GM19395 (cell line): ENCODE results near the gene TJP2.
"Not testable (repeated sequence)": the region's sequence is repeated elsewhere in the genome, so short reads cannot be mapped to it uniquely, and the experiment has no call there.

ENCODE experiments used
- ATAC-seq: cut with Tn5 transposase; IDR thresholded peaks from one replicate; pipeline ENCODE4 v1.9.1; 2021; ENCODE audit warnings: mild to moderate bottlenecking, moderate library complexity; ENCODE audit not compliant: unreplicated experiment

The TJP2 gene

GRCh38 chr9:69157751-69158466 is 16.2 kb upstream of the TJP2 start:
- no peak for ATAC-seq

GRCh38 chr9:69158471-69158870 is 15.6 kb upstream of the TJP2 start:
- ATAC-seq, result no peak

GRCh38 chr9:69164573-69164972 is 9.5 kb upstream of the TJP2 start:
- ATAC-seq, result not testable (repeated sequence)

- ATAC-seq, result no peak
Observed at GRCh38 chr9:69165581-69165980, 8.5 kb upstream of the TJP2 start.

- peak; percentile 62 for ATAC-seq
Observed at GRCh38 chr9:69168709-69169217, 5.3 kb upstream of the TJP2 start.

- no peak for ATAC-seq
Observed at GRCh38 chr9:69170231-69170630, 3.8 kb upstream of the TJP2 start.

GRCh38 chr9:69171049-69171448 is 3.0 kb upstream of the TJP2 start:
- ATAC-seq, result no peak

GRCh38 chr9:69171517-69171916 is 2.6 kb upstream of the TJP2 start:
- ATAC-seq, result no peak

- no peak for ATAC-seq
Observed at GRCh38 chr9:69172895-69173294, 1.2 kb upstream of the TJP2 start.

- peak; percentile 10 for ATAC-seq
Observed at GRCh38 chr9:69173497-69173890, 583 bp upstream of the TJP2 start.

- ATAC-seq, result peak; percentile 61
Observed at GRCh38 chr9:69174616-69175463, 763 bp downstream of the TJP2 start.

GRCh38 chr9:69175486-69175885 is 1.4 kb downstream of the TJP2 start:
- peak; percentile 20 for ATAC-seq

- ATAC-seq, result no peak
Observed at GRCh38 chr9:69176471-69177171, 2.5 kb downstream of the TJP2 start.

GRCh38 chr9:69178583-69179011 is 4.5 kb downstream of the TJP2 start:
- ATAC-seq, result no peak

- no peak for ATAC-seq
Observed at GRCh38 chr9:69179037-69179436, 5.0 kb downstream of the TJP2 start.

GRCh38 chr9:69180200-69180599 is 6.1 kb downstream of the TJP2 start:
- no peak for ATAC-seq

GRCh38 chr9:69180670-69181069 is 6.6 kb downstream of the TJP2 start:
- no peak for ATAC-seq

GRCh38 chr9:69181908-69182353 is 7.9 kb downstream of the TJP2 start:
- ATAC-seq, result no peak

GRCh38 chr9:69184266-69184665 is 10.2 kb downstream of the TJP2 start:
- ATAC-seq, result no peak

- no peak for ATAC-seq
Observed at GRCh38 chr9:69186841-69187611, 12.9 kb downstream of the TJP2 start.

GRCh38 chr9:69188975-69189374 is 14.9 kb downstream of the TJP2 start:
- no peak for ATAC-seq
